ENCODE data around the gene GTPBP2.

- TF ChIP-seq EZH2 (IDR thresholded peaks at IDR 0.05; ENCODE audit: low read depth): no peak
- TF ChIP-seq, protein P1, sequence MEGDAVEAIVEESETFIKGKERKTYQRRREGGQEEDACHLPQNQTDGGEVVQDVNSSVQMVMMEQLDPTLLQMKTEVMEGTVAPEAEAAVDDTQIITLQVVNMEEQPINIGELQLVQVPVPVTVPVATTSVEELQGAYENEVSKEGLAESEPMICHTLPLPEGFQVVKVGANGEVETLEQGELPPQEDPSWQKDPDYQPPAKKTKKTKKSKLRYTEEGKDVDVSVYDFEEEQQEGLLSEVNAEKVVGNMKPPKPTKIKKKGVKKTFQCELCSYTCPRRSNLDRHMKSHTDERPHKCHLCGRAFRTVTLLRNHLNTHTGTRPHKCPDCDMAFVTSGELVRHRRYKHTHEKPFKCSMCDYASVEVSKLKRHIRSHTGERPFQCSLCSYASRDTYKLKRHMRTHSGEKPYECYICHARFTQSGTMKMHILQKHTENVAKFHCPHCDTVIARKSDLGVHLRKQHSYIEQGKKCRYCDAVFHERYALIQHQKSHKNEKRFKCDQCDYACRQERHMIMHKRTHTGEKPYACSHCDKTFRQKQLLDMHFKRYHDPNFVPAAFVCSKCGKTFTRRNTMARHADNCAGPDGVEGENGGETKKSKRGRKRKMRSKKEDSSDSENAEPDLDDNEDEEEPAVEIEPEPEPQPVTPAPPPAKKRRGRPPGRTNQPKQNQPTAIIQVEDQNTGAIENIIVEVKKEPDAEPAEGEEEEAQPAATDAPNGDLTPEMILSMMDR (conservative IDR thresholded peaks at IDR 0.05): no peak
Observed at GRCh38 chr6:43582911-43583310, 46.2 kb downstream of the GTPBP2 start.

Data from PC-9 (cell line).